ENCODE results near the gene LIG3. TPM values are rescaled to one million over a fixed set of nuclear protein-coding genes. Genes with fewer than 3 reads are reported as not detected.

LIG3 gene
- total and polyA plus RNA-seq, 4 donors, result 3.1 to 21.2 (median 7.6) TPM

GRCh38 chr17:34958438-34958837 is 21.9 kb upstream of the LIG3 start:
- no peak for DNase-seq (ENCODE audit: low spot score)
- Histone ChIP-seq H3K9ac (ENCODE audit: low read depth in 1 of 2, low read length in 2 of 2) (no peak overlapping the region), H3K27me3 (ENCODE audit: control insufficient read depth in 4 of 4, insufficient read depth in 4 of 4, low read length in 3 of 4) (no peaks in the 10 kb centered on the region), H3K36me3 (ENCODE audit: control insufficient read depth in 4 of 4, insufficient read depth in 3 of 4, low read depth in 1 of 4, low read length in 3 of 4) (no peaks in the 10 kb centered on the region), H3K9me3 (ENCODE audit: control insufficient read depth in 4 of 4, low read length in 3 of 4) (no peaks in the 10 kb centered on the region), H3K4me3 (ENCODE audit: low read depth in 1 of 3, low read length in 3 of 3) (no peak overlapping the region), H3K4me1 (ENCODE audit: control insufficient read depth in 4 of 4, insufficient read depth in 4 of 4, low read length in 3 of 4) (peaks cover 3 to 20% (median 19%) of the 10 kb centered on the region in 4 donors), H3K27ac (ENCODE audit: low read depth in 1 of 2, low read length in 2 of 2) (no peak overlapping the region)
- WGBS, result 76% methylated on average over 1 of the region's 1 CpG
- TF ChIP-seq RXRA (IDR thresholded peaks at IDR 0.05), result no peak
- no peak for TF ChIP-seq TAF1 (conservative IDR thresholded peaks at IDR 0.05)
- no peak for TF ChIP-seq FOXA1 (IDR thresholded peaks at IDR 0.05)
- no peak for TF ChIP-seq RAD21 (IDR thresholded peaks at IDR 0.05)
- TF ChIP-seq HNF4G (IDR thresholded peaks at IDR 0.05), result no peak
- no peak for TF ChIP-seq CTCF (IDR thresholded peaks at IDR 0.05; ENCODE audit: low read depth, low read length, missing input control)
- TF ChIP-seq MAX (IDR thresholded peaks at IDR 0.05), result no peak
- TF ChIP-seq JUND (IDR thresholded peaks at IDR 0.05), result no peak
- no peak for TF ChIP-seq YY1 (IDR thresholded peaks at IDR 0.05)
- TF ChIP-seq REST (IDR thresholded peaks at IDR 0.05), result no peak
- TF ChIP-seq ATF3 (IDR thresholded peaks at IDR 0.05), result no peak
- no peak for TF ChIP-seq GABPA (IDR thresholded peaks at IDR 0.05 in 1 of 2, conservative IDR thresholded peaks at IDR 0.05 in 1 of 2)
- no peak for TF ChIP-seq SP1 (IDR thresholded peaks at IDR 0.05)
- no peak for TF ChIP-seq EGR1 (IDR thresholded peaks at IDR 0.05; ENCODE audit: low read depth in 2 of 2)
- TF ChIP-seq FOXA2 (IDR thresholded peaks at IDR 0.05), result no peak
- no peak for TF ChIP-seq HNF4A (conservative IDR thresholded peaks at IDR 0.05)
- no peak for TF ChIP-seq ZBTB33 (IDR thresholded peaks at IDR 0.05)
- TF ChIP-seq NR2F2 (IDR thresholded peaks at IDR 0.05), result no peak
